ENCODE data around the gene MACROD1.

The MACROD1 gene, protein sequence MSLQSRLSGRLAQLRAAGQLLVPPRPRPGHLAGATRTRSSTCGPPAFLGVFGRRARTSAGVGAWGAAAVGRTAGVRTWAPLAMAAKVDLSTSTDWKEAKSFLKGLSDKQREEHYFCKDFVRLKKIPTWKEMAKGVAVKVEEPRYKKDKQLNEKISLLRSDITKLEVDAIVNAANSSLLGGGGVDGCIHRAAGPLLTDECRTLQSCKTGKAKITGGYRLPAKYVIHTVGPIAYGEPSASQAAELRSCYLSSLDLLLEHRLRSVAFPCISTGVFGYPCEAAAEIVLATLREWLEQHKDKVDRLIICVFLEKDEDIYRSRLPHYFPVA

DNA sequence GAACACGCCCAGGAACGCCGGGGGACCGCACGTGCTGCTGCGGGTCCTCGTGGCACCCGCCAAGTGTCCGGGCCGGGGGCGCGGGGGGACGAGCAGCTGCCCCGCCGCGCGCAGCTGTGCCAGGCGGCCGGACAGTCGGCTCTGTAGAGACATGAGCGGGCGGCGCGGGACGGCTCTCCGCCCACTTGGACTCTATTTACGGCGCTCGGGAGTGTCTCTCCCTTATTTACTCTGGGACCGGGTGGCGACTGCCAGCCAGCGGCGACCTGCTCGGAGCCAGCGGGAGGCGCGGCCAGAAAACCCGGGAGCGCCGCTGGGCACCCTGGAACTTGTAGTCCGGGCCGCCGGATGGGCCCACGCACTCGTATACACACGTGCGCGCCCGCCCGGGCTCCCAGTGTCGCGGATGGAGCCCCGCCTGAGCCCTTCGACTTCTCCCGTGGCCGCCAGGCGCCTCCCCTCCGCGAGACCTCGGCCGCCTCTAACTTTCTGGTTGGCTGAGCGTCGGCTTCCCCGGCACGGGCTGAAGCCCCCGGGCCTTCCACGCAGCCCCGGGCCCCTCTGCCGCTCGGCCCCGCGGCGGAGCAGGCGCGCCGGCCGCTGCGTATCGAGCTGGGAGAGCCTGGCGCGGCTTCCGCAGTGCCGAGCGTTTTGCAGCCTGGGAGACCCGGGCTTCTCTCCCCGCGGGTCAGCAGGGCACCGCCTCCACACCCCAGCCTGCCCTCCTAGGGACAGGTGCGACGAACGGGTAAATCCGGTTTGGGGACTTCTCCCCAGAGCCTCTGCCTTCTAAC is at the start of gene MACROD1:
Gene MACROD1 (minus strand): TSS at position 272 of the 794 bp plus-strand sequence. CDS start 119 bp downstream, at position 153.
- DNase-seq (ENCODE audit: low read depth): peak; percentile 90

DNA sequence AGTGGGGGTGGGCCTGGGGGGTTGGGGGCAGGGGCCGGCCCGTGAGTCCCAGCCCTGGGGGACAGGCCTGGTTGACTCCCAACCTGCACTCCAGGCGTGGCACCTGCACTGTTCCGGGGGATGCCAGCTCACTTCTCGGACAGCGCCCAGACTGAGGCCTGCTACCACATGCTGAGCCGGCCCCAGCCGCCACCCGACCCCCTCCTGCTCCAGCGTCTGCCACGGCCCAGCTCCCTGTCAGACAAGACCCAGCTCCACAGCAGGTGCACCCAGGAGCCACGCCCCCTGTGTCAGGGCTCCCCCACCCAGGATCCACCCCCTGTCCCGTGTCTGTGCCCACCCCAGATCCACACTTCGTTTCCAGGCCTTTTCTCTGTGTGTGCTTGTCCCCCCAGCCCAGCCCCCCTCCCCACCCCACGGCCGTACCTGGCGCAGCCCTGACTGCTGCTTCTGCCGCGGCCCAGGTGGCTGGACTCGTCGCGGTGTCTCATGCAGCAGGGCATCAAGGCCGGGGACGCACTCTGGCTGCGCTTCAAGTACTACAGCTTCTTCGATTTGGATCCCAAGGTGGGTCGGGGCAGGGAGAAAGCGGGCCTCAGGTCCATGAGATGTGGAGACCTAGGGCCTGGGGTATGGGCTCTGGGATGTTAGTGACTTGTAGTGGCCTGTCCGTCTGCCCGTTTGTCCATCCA is 45.4 kb upstream of the MACROD1 start:
- DNase-seq (ENCODE audit: low read depth): no peak

DNA sequence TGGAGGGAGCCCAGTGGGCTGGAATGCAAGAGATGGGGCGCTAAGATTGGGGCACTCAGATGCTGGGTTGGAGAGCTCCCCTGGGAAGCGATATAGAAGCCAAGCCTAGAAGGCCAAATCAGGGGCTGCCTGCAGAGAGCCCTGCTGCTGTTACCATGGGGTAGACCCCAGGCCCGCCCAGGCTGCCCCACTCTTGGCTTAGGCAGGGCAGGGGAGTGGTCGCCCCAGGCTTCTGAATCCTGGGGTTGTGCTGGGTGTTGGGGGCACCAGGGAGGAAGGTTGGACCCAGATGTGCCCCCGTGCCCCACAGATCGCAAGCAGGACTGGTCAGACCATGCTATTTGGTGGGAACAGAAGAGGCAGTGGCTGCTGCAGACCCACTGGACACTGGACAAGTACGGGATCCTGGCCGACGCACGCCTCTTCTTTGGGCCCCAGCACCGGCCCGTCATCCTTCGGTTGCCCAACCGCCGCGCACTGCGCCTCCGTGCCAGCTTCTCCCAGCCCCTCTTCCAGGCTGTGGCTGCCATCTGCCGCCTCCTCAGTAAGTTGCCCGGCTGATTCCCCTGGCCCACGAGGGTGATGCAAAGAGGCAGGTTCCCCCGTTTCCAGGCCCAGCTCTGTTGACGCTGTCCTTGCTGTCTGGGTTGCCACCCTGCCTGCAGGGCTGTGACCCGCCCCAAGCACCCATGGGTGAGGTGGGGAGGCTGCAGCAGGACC is 44.5 kb upstream of the MACROD1 start:
- DNase-seq (ENCODE audit: low read depth): no peak

DNA sequence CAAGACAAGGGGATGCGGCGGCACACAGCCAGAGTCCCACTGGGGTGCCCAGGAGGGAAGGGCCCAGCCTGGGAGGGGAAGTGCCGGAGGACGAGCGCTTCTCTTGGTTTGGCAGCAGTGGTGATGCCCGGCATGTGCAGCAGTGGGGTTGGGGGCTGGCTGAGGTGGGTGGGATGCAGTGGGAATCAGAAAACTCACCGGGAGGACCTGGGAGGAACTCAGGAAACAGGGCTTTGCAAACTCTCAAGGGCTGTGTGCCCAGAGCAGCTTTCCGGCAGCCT is 43.6 kb upstream of the MACROD1 start:
- DNase-seq (ENCODE audit: low read depth): no peak

DNA sequence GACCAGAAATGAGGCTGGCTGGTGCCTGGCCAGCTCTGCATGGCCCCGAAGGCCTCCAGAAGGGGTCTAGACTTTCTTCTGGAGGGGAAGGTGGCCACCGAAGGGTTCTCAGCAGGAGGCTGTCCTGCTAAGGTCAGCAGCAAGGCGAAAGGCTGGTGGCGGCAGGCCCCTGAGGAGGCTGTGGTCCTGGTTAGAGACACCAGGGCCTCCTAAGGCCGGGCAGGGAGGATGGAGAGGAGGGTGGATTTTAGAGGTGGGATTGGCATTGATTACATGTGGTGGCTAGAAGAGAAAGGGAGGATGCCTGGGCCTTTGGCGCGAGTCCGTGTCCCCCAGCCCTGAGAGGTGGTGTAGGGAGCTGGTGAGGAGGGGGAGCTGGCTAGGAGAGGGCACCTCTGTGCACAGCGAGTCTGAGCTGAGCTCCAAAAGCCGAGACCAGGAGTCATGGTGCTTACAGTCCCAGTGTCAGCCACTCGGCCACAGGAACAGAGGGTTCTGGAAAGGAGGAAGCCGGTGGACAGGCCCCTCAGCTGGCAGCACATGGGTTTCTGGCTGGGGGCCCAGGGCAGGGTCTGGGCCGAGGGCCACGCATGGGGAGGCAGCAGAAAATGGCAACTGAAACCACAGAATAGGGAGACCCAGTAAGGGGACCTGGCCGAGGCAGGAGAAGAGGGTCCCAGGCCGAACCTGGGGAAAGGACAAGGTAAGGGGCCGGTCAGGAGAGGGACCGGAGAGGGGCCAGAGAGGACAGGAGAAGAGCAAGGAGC is 43.1 kb upstream of the MACROD1 start:
- no peak for DNase-seq (ENCODE audit: low read depth)

DNA sequence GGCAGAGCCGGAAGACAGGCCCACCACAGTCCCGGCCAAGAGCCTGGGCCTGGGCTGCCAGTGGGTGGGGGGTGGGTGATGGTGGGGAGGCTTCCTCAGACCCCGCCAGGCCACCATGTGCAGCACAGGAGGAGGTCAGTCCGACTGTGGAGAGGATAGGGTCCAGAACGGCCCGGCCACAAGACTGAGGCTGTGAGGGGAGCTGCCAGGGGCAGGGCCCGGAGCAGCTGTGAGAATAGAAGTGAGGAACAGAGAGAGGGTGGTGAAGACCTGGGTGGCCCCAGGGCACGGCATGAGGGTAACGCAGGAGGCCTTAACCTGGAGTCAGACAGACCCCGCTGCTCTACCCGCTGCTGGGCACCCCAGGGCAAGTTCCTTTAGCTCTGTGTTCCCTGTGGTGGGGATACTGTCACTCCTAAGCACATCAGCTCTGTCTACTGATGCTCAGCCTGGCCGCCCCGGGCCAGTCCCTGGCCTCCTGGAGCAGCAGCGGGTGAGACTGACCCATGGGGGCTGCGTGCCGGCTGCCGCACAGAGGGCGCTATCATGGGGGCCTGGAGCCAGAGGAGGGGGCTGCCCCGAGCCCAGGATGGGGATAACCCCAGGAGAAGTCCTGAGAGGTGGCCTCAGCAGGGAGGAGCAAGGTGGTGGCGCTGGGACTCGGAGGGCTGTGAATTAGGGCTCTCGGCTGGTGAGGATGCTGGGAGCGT is 42.3 kb upstream of the MACROD1 start:
- DNase-seq (ENCODE audit: low read depth): no peak

DNA sequence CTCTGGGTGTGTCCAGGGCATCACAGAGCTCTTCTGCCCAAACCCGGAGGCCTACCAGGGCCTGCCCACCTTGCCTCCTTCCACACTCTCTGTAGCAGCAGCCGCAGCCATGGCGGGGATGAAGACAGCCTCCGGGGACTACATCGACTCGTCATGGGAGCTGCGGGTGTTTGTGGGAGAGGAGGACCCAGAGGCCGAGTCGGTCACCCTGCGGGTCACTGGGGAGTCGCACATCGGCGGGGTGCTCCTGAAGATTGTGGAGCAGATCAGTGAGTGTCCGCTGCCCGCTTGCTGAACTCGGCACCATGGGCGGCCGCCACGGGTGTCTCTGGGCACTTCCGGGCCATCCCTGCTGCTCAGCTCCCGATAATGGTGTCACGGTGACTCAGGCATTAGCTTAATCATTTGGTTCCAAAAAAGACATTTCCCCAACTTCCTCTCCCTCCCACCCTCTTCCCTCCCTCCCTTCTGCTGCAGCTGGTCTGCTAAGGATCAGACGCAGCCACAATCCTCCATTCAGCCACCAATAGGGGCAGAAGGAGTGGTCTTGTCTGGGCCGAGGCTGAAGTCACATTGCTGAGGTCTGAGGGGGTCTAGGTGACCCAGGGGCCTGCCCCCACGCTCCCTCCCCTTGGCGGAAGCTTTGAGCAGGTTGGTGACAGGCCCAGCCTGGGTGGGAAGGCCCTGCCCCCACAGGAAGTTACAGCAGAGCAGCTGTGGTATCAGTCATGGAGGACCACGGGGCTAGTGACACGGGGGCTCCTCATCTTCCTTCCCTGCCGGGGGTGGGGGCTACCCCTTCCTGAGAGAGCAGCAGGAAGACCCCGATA is 41.6 kb upstream of the MACROD1 start:
- DNase-seq (ENCODE audit: low read depth): peak; percentile 83

DNA sequence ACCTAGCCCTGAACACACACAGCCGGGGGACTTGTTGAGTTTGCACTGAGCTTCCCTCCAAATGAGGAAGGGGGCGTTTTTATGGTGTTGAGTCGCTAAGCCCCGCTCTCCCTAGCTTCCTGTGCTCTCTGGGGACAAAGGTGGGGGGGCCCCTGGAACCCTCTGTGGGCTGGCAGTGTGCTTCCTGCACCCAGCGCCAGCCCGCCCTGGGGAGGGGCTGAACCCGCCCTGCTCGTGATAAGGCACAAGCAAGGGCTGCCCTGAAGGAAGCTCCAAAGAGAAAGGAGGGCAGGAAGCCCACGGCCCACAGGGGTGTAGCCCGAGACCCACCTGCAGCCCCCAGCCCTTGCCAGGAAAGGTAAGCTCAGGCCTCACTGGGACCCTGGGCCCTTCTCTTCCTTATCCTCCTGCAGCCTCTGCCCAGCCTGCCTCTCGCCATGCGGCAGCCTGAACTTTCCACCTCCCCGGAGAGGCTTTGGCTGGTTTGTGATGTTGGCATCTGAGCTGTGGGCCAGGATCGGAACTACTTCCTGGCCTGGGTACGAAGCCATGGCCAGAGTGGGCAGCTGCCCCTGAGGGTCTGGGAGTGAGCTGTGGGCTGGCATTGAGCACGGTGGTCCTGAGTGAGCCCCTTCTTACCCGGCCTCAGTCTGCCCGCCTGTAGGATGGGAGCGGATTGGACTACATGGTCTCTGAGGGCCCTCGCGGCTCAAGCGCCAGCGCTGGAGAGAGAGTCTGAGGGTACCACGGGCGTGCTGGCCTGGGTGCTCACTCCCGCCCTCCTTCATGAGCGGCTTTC is 40.7 kb upstream of the MACROD1 start, which contains the start of gene FERMT3:
Gene FERMT3 (plus strand): TSS at position 265 of the 799 bp plus-strand sequence. CDS start 644 bp downstream, outside the sequence.
- no peak for DNase-seq (ENCODE audit: low read depth)

DNA sequence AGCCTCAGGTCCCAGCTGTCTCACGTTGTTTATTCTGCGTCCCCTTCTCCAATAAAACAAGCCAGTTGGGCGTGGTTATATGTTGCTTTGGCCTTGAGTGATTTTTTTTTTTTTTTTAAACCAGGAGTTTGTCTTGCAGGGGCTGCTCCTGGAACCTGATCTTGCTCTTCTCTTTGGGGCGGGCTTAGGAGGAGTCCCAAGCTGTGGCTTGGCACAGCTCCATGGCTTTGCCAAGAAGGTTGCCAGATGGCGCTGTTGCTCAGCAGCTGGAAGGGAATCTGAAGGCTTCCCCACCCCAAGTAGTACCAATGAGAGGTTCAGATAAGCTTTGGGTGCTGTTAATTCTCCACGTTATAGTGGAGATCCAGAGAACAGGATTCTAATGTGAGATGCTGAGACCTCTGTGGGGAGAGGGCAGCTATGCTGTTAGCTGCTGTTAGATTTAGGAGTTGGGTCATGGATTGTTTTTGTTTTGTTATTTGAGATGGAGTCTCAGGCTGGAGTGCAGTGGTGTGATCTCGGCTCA is 38.6 kb upstream of the MACROD1 start:
- peak; percentile 95 for DNase-seq (ENCODE audit: low read depth)

DNA sequence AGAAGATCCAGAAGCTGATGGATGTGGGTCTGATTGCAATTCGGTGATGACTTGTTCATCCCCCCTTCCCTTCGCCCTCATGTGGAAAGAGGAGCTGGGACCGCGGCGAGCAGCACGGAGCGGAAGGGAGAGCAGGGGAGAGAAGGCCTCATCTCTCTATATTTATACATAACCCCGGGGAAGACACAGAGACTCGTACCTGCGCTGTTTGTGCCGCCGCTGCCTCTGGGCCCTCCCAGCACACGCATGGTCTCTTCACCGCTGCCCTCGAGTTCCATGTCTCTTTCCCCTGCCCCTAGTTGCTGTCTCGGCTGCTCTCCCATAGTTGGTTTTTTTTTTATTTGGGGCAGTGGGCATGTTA is 38.1 kb upstream of the MACROD1 start:
- DNase-seq (ENCODE audit: low read depth): no peak

DNA sequence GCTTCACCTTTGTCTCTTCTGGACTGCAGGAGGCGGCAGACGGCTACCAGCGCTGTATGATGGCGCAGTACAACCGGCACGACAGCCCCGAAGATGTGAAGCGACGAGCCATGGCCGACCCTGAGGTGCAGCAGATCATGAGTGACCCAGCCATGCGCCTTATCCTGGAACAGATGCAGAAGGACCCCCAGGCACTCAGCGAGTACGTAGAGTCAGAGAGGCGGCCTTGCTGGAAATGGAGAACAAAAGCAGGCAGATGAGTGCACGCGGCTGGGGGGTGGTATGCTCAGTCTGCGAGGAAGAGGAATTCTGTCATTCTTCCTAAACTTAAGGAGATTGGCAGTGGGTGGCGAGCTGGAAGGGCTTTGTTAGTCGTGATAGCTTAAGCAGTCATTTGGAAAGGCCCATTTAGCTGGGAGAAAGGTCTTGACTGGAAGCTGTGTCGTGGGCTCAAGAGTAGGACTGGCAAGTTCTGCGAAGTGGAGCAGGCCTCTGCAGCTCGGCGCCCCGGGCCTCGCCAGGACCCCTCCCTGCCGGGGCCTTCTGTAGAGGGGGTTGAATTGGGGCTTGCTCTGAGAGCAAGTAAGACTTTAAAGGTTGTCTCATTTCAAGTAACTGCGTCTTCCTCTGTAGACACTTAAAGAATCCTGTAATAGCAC is 37.6 kb upstream of the MACROD1 start:
- no peak for DNase-seq (ENCODE audit: low read depth)

DNA sequence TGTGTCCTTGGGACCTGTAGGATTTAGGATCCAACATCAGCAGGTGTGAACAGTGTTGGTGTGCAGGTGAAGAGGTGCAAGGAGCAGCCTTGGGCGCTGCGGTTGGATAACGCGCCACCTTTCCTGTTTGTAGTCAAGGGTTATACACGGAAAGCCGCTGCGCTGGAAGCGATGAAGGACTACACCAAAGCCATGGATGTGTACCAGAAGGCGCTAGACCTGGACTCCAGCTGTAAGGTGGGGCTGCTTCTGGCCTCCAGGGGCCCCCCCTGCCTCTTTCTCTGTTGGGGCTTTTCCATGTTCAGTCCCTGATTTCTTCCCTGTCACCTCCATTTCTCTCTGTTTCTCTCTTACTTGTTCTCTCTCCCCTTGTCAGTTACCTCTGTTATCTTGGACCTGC is 37.1 kb upstream of the MACROD1 start:
- DNase-seq (ENCODE audit: low read depth): no peak

DNA sequence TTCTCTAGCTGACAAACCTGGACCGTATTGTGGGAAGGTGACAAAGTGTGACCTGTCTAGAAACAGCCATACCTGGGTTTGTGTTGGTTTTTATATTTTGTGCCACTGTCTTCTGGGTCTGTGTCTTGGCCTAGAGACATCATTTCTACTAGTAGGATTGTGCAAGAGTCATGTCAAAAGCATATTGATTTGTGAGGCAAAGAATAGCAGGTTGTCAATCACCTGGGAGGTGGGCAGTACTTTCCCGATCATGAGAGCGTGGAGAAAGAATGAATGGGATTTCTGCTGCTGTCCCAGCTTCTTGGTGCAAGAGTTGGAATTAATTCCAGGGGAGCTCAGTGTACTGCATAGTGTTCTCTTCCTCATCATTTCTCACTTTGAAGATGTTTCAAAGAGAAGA is 35.6 kb upstream of the MACROD1 start:
- DNase-seq (ENCODE audit: low read depth): no peak

DNA sequence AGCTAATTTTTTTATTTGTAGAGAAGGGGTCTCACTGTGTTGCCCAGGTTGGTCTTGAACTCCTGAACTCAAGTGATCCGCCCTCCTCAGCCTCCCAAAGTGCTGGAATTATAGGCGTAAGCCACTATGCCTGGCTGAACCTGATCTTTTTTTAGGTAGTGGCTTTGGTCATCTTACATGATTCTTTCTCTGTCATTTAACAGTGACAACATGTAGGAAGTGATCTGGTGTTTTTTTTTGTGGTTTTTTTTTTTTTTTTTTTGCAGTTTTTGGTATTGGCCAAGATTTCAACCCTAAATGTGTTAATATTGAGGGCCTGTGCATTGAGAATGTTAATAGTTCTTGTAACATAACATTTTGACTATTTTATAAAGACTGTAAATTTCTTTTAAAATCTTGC is 32.6 kb upstream of the MACROD1 start:
- DNase-seq (ENCODE audit: low read depth): no peak

DNA sequence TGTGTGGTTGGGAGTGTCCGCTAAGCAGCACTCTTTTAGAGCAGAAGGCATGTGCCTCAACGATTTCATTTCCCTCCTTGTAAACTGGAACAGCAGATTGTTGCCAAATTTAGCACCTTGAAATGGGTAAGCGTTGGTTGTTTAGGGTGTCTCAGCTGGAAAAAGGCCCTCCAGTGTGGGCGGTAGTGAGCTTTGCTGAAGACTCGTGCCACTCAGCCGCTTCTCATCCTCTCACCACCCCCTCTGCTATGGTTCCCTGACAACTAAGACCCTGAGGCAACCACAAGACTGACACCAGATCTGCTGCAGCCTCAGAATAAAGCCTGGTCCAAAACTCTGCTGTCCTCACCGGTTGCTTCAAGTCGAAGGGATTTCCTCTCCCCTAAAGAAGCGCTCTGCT is 30.7 kb upstream of the MACROD1 start:
- DNase-seq (ENCODE audit: low read depth): no peak

DNA sequence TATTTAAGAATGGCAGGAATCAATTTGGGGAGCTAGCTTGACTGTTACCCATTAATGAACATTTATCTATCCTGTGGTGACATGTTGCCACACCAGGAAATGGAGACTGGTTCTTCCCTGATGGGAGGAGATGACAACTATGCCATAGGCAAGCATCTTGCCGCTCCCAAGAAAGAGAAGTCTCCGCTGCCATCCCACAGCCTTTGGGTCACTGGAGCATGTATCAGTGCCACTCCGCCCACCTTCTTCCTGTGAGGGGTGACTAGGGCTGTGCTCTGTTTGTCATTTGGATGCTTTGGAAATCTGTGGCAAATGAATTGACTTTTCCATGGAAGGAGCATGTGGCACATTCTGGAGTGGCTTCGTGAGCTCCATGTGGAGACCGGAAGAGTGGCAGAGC is 26.5 kb upstream of the MACROD1 start:
- DNase-seq (ENCODE audit: low read depth): no peak

DNA sequence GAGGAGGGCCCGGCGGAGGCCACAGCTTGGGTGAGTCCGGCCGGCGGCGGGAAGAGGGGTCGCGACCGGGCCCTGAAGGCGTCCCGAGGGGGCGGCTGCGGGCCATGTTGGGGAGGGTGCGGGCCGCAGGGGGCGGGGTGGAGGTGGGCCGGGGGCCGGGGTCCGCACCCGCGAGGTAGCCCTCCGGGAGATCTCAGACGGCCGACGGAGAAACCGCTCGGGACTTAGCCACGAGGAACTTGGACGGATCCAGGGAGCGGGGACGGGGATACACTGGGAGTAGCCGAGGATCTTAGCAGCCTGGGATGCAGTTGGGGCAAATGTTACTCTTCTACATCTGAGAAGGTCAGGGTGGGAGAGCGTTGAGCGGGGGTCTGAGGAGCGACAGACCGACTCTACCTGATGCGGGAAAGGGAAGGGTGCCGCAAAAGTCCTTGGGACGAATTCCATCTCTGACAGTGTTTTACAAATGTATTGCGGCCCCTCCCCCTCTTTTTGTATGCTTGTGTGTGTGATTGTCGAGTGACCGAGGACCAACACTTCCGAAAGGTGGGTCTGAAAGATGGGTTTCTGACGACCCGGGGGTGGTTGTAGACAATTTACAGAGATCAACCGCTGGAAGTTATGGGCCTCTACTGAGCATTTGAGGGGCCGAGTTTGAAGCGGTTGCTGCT is 20.7 kb upstream of the MACROD1 start:
- DNase-seq (ENCODE audit: low read depth): peak; percentile 24
